HG02798 (cell line): Measurements from ENCODE around the gene GNAI3.

Experiments used
- ATAC-seq: cut with Tn5 transposase; IDR thresholded peaks from one replicate; pipeline ENCODE4 v1.9.1; 2021; ENCODE audit warnings: mild to moderate bottlenecking; ENCODE audit not compliant: unreplicated experiment, poor library complexity

Gene GNAI3

GRCh38 chr1:109632671-109633346 lies 84.4 kb downstream of the GNAI3 start:
- no peak for ATAC-seq

- no peak for ATAC-seq
Measured at GRCh38 chr1:109634292-109634691, 85.9 kb downstream of the GNAI3 start.

- no peak for ATAC-seq
Measured at GRCh38 chr1:109634771-109635750, 86.6 kb downstream of the GNAI3 start.

- ATAC-seq: no peak
Measured at GRCh38 chr1:109635862-109636200, 87.4 kb downstream of the GNAI3 start.

GRCh38 chr1:109636201-109636952 lies 88.0 kb downstream of the GNAI3 start:
- ATAC-seq: no peak

GRCh38 chr1:109637446-109637845 lies 89.0 kb downstream of the GNAI3 start:
- no peak for ATAC-seq

- ATAC-seq: no peak
Measured at GRCh38 chr1:109639063-109639840, 90.8 kb downstream of the GNAI3 start.

- no peak for ATAC-seq
Measured at GRCh38 chr1:109639841-109640184, 91.4 kb downstream of the GNAI3 start.

GRCh38 chr1:109640285-109640865 lies 92.0 kb downstream of the GNAI3 start:
- ATAC-seq: peak; percentile 63

- no peak for ATAC-seq
Measured at GRCh38 chr1:109641078-109641740, 92.8 kb downstream of the GNAI3 start.

GRCh38 chr1:109641861-109642260 lies 93.4 kb downstream of the GNAI3 start:
- ATAC-seq: no peak

- ATAC-seq: no peak
Measured at GRCh38 chr1:109642626-109643025, 94.2 kb downstream of the GNAI3 start.

- peak; percentile 80 for ATAC-seq
Measured at GRCh38 chr1:109643385-109644230, 95.2 kb downstream of the GNAI3 start.

- ATAC-seq: no peak
Measured at GRCh38 chr1:109644670-109645069, 96.3 kb downstream of the GNAI3 start.

- ATAC-seq: no peak
Measured at GRCh38 chr1:109649491-109649914, 101.1 kb downstream of the GNAI3 start.

- ATAC-seq: no peak
Measured at GRCh38 chr1:109650609-109651008, 102.2 kb downstream of the GNAI3 start.

GRCh38 chr1:109652402-109652801 lies 104.0 kb downstream of the GNAI3 start:
- no peak for ATAC-seq

- ATAC-seq: no peak
Measured at GRCh38 chr1:109653306-109653705, 104.9 kb downstream of the GNAI3 start.
